ENCODE measurements around the gene SSX4.
"Not testable (repeated sequence)": the region's sequence is repeated elsewhere in the genome, so short reads cannot be mapped to it uniquely, and the experiment has no call there.

Gene SSX4, protein sequence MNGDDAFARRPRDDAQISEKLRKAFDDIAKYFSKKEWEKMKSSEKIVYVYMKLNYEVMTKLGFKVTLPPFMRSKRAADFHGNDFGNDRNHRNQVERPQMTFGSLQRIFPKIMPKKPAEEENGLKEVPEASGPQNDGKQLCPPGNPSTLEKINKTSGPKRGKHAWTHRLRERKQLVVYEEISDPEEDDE

DNA sequence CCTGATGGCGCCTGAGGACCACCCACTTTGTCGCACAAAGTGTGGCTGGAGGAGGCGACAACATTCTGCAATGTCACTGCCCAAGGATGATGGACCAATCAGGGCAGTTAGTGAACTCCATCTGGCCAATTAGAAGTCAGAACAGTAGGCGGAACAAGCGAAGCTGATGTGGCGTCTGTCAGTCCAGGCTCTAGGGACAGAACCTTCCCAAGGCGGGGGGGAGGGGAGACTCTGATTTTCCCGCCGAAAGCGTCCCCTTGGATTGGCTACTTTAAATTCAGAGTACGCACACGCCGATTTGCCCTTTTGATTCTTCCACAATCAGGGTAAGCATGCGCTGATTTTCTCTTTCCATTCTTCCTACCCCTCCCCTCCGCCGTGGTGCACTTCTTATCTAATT lies at the start of gene SSX4:
Gene SSX4 (plus strand): TSS at position 301 of the 400 bp plus-strand sequence. CDS start 515 bp downstream, outside the sequence.
- DNase-seq (ENCODE audit: extremely low spot score, insufficient read length, low read depth); FAIRE-seq: not testable (repeated sequence)

- FAIRE-seq; DNase-seq (ENCODE audit: extremely low spot score, insufficient read length, low read depth): not testable (repeated sequence)
Observed at GRCh38 chrX:48346059-48346458, 37.3 kb upstream of the SSX4 start.

GRCh38 chrX:48356315-48357094 lies 26.8 kb upstream of the SSX4 start, which contains the start of gene SSX3:
TSS of gene SSX3 (minus strand) at chrX:48356703. CDS start at chrX:48355249, 1,454 bp downstream.
- FAIRE-seq; DNase-seq (ENCODE audit: extremely low spot score, insufficient read length, low read depth): not testable (repeated sequence)

- no peak for FAIRE-seq
- DNase-seq (ENCODE audit: extremely low spot score, insufficient read length, low read depth) = no peak
Observed at GRCh38 chrX:48357681-48358080, 25.7 kb upstream of the SSX4 start.

GRCh38 chrX:48359281-48359680 lies 24.1 kb upstream of the SSX4 start:
- FAIRE-seq = not testable (repeated sequence)

GRCh38 chrX:48367717-48368408 lies 15.5 kb upstream of the SSX4 start:
- FAIRE-seq; DNase-seq (ENCODE audit: extremely low spot score, insufficient read length, low read depth): not testable (repeated sequence)

More at GRCh38 chrX:48359281-48359680, 24.1 kb upstream of the SSX4 start:
- not testable (repeated sequence) for DNase-seq (ENCODE audit: extremely low spot score, insufficient read length, low read depth)

- DNase-seq (ENCODE audit: extremely low spot score, insufficient read length, low read depth); FAIRE-seq: not testable (repeated sequence)
Observed at GRCh38 chrX:48370408-48370807, 12.9 kb upstream of the SSX4 start.

- not testable (repeated sequence) for FAIRE-seq
Observed at GRCh38 chrX:48396931-48397330, 13.6 kb downstream of the SSX4 start.

GRCh38 chrX:48397825-48398224 lies 14.5 kb downstream of the SSX4 start:
- not testable (repeated sequence) for DNase-seq (ENCODE audit: extremely low spot score, insufficient read length, low read depth); FAIRE-seq

More at GRCh38 chrX:48396931-48397330, 13.6 kb downstream of the SSX4 start:
- DNase-seq (ENCODE audit: extremely low spot score, insufficient read length, low read depth) = not testable (repeated sequence)

DNA sequence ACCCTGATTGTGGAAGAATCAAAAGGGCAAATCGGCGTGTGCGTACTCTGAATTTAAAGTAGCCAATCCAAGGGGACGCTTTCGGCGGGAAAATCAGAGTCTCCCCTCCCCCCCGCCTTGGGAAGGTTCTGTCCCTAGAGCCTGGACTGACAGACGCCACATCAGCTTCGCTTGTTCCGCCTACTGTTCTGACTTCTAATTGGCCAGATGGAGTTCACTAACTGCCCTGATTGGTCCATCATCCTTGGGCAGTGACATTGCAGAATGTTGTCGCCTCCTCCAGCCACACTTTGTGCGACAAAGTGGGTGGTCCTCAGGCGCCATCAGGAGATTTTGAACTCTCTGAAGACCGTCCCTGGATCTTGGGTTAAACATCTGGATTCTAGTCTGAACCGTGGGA lies 28.5 kb downstream of the SSX4 start, which contains the start of gene SSX4B:
Gene SSX4B (minus strand): TSS at position 101 of the 400 bp plus-strand sequence. CDS start 588 bp downstream, outside the sequence.
- not testable (repeated sequence) for DNase-seq (ENCODE audit: extremely low spot score, insufficient read length, low read depth); FAIRE-seq

- not testable (repeated sequence) for FAIRE-seq; DNase-seq (ENCODE audit: extremely low spot score, insufficient read length, low read depth)
Observed at GRCh38 chrX:48427027-48427716, 43.8 kb downstream of the SSX4 start.

- not testable (repeated sequence) for DNase-seq (ENCODE audit: extremely low spot score, insufficient read length, low read depth); FAIRE-seq
Observed at GRCh38 chrX:48429606-48430005, 46.3 kb downstream of the SSX4 start.

DNA sequence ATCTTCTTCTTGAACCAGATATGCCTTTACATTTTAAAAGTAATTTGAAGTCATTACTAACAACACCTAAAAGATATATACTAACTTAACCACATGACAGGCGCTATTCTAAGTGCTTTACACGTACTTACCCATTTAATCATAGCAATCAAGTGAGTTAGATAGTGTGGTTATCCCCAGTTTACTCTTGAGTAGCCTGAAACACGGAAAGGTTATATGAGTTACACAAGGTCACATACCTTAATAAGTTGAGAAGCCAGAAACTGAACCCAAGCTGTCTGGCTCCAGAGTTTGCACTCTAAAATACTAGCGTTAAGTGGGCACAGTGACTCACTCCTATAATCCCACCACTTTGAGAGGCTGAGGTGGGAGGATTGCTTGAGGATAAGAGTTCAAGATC lies 46.8 kb downstream of the SSX4 start:
- FAIRE-seq; DNase-seq (ENCODE audit: extremely low spot score, insufficient read length, low read depth): not testable (repeated sequence)

- not testable (repeated sequence) for DNase-seq (ENCODE audit: extremely low spot score, insufficient read length, low read depth); FAIRE-seq
Observed at GRCh38 chrX:48433713-48434112, 50.4 kb downstream of the SSX4 start.
